GM12878 (cell line): Measurements from ENCODE around the gene GRK5.

Experiments
- CTCF ChIP-seq, 3 experiments: IDR thresholded peaks in 2 of 3; conservative IDR thresholded peaks in 1 of 3; 2 replicates each; pipeline ENCODE4 v1.5.1; 2011; ENCODE audit warnings: low read depth in 3 of 3, low read length in 3 of 3, mild to moderate bottlenecking in 3 of 3, control low read depth in 2 of 3, moderate library complexity in 2 of 3, inconsistent platforms in 1 of 3, mixed read lengths in 1 of 3; ENCODE audit not compliant: control insufficient read depth in 2 of 3, insufficient read depth in 1 of 3; ENCODE audit errors: extremely low read depth in 1 of 3
- EED ChIP-seq: sonication (generic); IDR thresholded peaks from 2 replicates; pipeline ENCODE4 v1.6.1; 2016; ENCODE audit warnings: antibody characterized with exemption, low read depth
- ELK1 ChIP-seq: IDR thresholded peaks from 2 replicates; pipeline ENCODE4 v1.6.1; 2012; ENCODE audit warnings: low read depth, low read length, improper control_type of control experiment
- EP300 ChIP-seq, 2 experiments: fragments of 150-350 bp in 1 of 2; IDR thresholded peaks; 2 replicates each; pipeline ENCODE4 v1.6.1; 2011 to 2012; ENCODE audit warnings: low read depth in 2 of 2, low read length in 2 of 2, borderline replicate concordance in 1 of 2, improper control_type of control experiment in 1 of 2, inconsistent platforms in 1 of 2; ENCODE audit not compliant: control insufficient read depth in 1 of 2
- JUND ChIP-seq: IDR thresholded peaks from 2 replicates; pipeline ENCODE4 v1.6.1; 2012; ENCODE audit warnings: low read depth, mild to moderate bottlenecking, low read length, improper control_type of control experiment, moderate library complexity
- MAX ChIP-seq: IDR thresholded peaks from 2 replicates; pipeline ENCODE4 v1.6.1; 2012; ENCODE audit warnings: low read depth, low read length, improper control_type of control experiment
- SPI1 ChIP-seq: IDR thresholded peaks from 2 replicates; pipeline ENCODE4 v1.6.1; 2011; ENCODE audit warnings: low read depth, mild to moderate bottlenecking, low read length, moderate library complexity, borderline replicate concordance; ENCODE audit not compliant: insufficient read depth
- SUZ12 ChIP-seq: fragments of 200-600 bp; sonication (generic); IDR thresholded peaks from one replicate; pipeline ENCODE4 v1.6.1; 2018; ENCODE audit warnings: antibody characterized with exemption, mild to moderate bottlenecking; ENCODE audit not compliant: unreplicated experiment
- TF ChIP-seq, protein P1 (sequence below): IDR thresholded peaks from 2 replicates; pipeline ENCODE4 v1.6.1; 2011; ENCODE audit warnings: low read depth, low read length, improper control_type of control experiment, borderline replicate concordance

GRCh38 chr10:119342335-119342734, 135.0 kb downstream of the GRK5 start:
- no peak for TF ChIP-seq CTCF (IDR thresholded peaks at IDR 0.05 in 2 of 3, conservative IDR thresholded peaks at IDR 0.05 in 1 of 3; ENCODE audit: control insufficient read depth in 2 of 3, extremely low read depth in 1 of 3, insufficient read depth in 1 of 3, low read depth in 3 of 3, low read length in 3 of 3)
- no peak for TF ChIP-seq ELK1
- no peak for TF ChIP-seq SPI1
- TF ChIP-seq EED = no peak
- no peak for TF ChIP-seq JUND
- TF ChIP-seq, protein P1, sequence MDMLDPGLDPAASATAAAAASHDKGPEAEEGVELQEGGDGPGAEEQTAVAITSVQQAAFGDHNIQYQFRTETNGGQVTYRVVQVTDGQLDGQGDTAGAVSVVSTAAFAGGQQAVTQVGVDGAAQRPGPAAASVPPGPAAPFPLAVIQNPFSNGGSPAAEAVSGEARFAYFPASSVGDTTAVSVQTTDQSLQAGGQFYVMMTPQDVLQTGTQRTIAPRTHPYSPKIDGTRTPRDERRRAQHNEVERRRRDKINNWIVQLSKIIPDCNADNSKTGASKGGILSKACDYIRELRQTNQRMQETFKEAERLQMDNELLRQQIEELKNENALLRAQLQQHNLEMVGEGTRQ = no peak
- TF ChIP-seq EP300 (IDR thresholded peaks at IDR 0.05; ENCODE audit: borderline replicate concordance in 1 of 2, control insufficient read depth in 1 of 2, low read depth in 2 of 2, low read length in 2 of 2) = no peak
- no peak for TF ChIP-seq MAX
- TF ChIP-seq SUZ12 = no peak
